GM21737 (cell line): ENCODE results near the gene NSMF.

ENCODE experiments used
- ATAC-seq: cut with Tn5 transposase; IDR thresholded peaks from one replicate; pipeline ENCODE4 v1.9.1; 2021; ENCODE audit warnings: mild to moderate bottlenecking, moderate library complexity; ENCODE audit not compliant: unreplicated experiment

Gene NSMF

GRCh38 chr9:137449081-137449844, 9.9 kb downstream of the NSMF start:
- ATAC-seq = no peak

- ATAC-seq = no peak
Observed at GRCh38 chr9:137448602-137448962, 10.6 kb downstream of the NSMF start.

GRCh38 chr9:137447722-137448601, 11.2 kb downstream of the NSMF start:
- ATAC-seq = no peak

- ATAC-seq = no peak
Observed at GRCh38 chr9:137446851-137447471, 12.2 kb downstream of the NSMF start.

- no peak for ATAC-seq
Observed at GRCh38 chr9:137445930-137446431, 13.2 kb downstream of the NSMF start.

GRCh38 chr9:137445275-137445807, 13.8 kb downstream of the NSMF start:
- peak; percentile 47 for ATAC-seq

- ATAC-seq = no peak
Observed at GRCh38 chr9:137444106-137444790, 14.9 kb downstream of the NSMF start.

- ATAC-seq = no peak
Observed at GRCh38 chr9:137441935-137442321, 17.2 kb downstream of the NSMF start.

- ATAC-seq = no peak
Observed at GRCh38 chr9:137441289-137441934, 17.7 kb downstream of the NSMF start, which contains the start of gene ENTPD8. Gene ENTPD8, minus strand, starts transcription at chr9:137441357. Its CDS starts 3,072 bp downstream, at chr9:137438285.

- ATAC-seq = no peak
Observed at GRCh38 chr9:137439158-137439714, 19.9 kb downstream of the NSMF start.

GRCh38 chr9:137438591-137439157, 20.5 kb downstream of the NSMF start:
- ATAC-seq = no peak

GRCh38 chr9:137437691-137438590, 21.2 kb downstream of the NSMF start:
- ATAC-seq = no peak

- no peak for ATAC-seq
Observed at GRCh38 chr9:137436761-137437600, 22.2 kb downstream of the NSMF start.

GRCh38 chr9:137435980-137436760, 23.0 kb downstream of the NSMF start:
- no peak for ATAC-seq

- ATAC-seq = no peak
Observed at GRCh38 chr9:137435381-137435891, 23.7 kb downstream of the NSMF start.
